Gastrocnemius medialis (tissue), 4 donors: ENCODE measurements around the gene THADA. TPM values are rescaled to one million over a fixed set of nuclear protein-coding genes. Genes with fewer than 3 reads are reported as not detected.

Source experiments
- ATAC-seq, 2 donors: fragments of 150-250 bp; one replicate each; pipeline ENCODE4 v1.9.1; 2016
- DNase-seq, 2 donors: peaks; one replicate each; pipeline ENCODE4 v3.0.0-alpha.2; 2019
- H3K27ac ChIP-seq, 4 donors: fragments of 200-600 bp; sonication (generic); 1 replicate in 1 of 4; 2 replicates in 3 of 4; pipeline ENCODE4 v1.5.1; 2016 to 2018; ENCODE audit warnings: mild to moderate bottlenecking in 2 of 4, moderate library complexity in 1 of 4
- H3K27me3 ChIP-seq, 3 donors: fragments of 200-600 bp; sonication (generic) in 2 of 3; 1 replicate in 1 of 3; 2 replicates in 2 of 3; pipeline versions ENCODE4 v1.5.1 to v1.6.0; 2016 to 2019; ENCODE audit warnings: mild to moderate bottlenecking in 1 of 3, moderate library complexity in 1 of 3
- H3K36me3 ChIP-seq, 2 donors: fragments of 200-600 bp; sonication (generic) in 1 of 2; one replicate each; pipeline ENCODE4 v1.5.1; 2017 to 2018
- H3K4me1 ChIP-seq, 2 donors: fragments of 200-600 bp; sonication (generic) in 1 of 2; one replicate each; pipeline ENCODE4 v1.5.1; 2016 to 2017; ENCODE audit warnings: mild to moderate bottlenecking in 2 of 2
- H3K4me3 ChIP-seq, 4 donors: fragments of 200-600 bp; sonication (generic) in 3 of 4; 1 replicate in 1 of 4; 2 replicates in 3 of 4; pipeline ENCODE4 v1.5.1; 2016 to 2019; ENCODE audit warnings: mild to moderate bottlenecking in 2 of 4
- H3K9me3 ChIP-seq, 3 donors: fragments of 200-600 bp; sonication (generic) in 2 of 3; 1 replicate in 1 of 3; 2 replicates in 2 of 3; pipeline ENCODE4 v1.5.1; 2016 to 2019
- CTCF ChIP-seq, 5 experiments: fragments of 450-650 bp in 3 of 5; fragments of 200-600 bp in 2 of 5; sonication (generic) in 2 of 5; IDR thresholded peaks in 4 of 5; conservative IDR thresholded peaks in 1 of 5; 1 replicate in 4 of 5; 2 replicates in 1 of 5; pipeline ENCODE4 v1.5.1; 2016 to 2019; ENCODE audit warnings: antibody characterized with exemption in 5 of 5, mild to moderate bottlenecking in 3 of 5, moderate library complexity in 3 of 5
- POLR2A ChIP-seq, 2 donors: fragments of 450-650 bp; IDR thresholded peaks; one replicate each; pipeline ENCODE4 v1.6.1; 2017; ENCODE audit warnings: antibody characterized with exemption in 2 of 2, mild to moderate bottlenecking in 2 of 2, moderate library complexity in 2 of 2
- in situ Hi-C, 4 donors: fragments of 200-750 bp; cut with MboI; loops; one replicate each; pipeline versions ENCODE4 v1.15.0 to v1.8.0; 2017; ENCODE audit warnings: low sequenced_read_pairs in 4 of 4
- intact Hi-C: fragments of 100-400 bp; cut with DNase I; formaldehyde crosslinking; loops from one replicate; pipeline ENCODE4 v1.15.1; 2023; ENCODE audit warnings: low total_unique reads
- total RNA-seq, 4 donors: library from RNA; depleted of rRNA; stranded (reverse); fragments of >200 nt; gene quantifications; one replicate each; pipeline versions ENCODE4 v1.1.0 to v1.2.3, GENCODE V29; 2016

Gene THADA
- total RNA-seq, 4 donors from 2014 or later: 13.6 to 19.0 (median 16.2) TPM

- Histone ChIP-seq H3K4me1 (no peaks in the 10 kb centered on the region), H3K4me3 (no peak overlapping the region), H3K9me3 (no peaks in the 10 kb centered on the region), H3K27ac (no peak overlapping the region), H3K36me3 (no peaks in the 10 kb centered on the region), H3K27me3 (no peaks in the 10 kb centered on the region)
- ATAC-seq (no peak), DNase-seq (no peak)
- intact Hi-C loops: no loop called here
- in situ Hi-C loops: no loop called here
- TF ChIP-seq CTCF (IDR thresholded peaks at IDR 0.05 in 4 of 5, conservative IDR thresholded peaks at IDR 0.05 in 1 of 5) (no peak), POLR2A (IDR thresholded peaks at IDR 0.05) (no peak)
These were observed 393.5 kb downstream of the THADA start for GRCh38 chr2:43202289-43202688.

GRCh38 chr2:43201497-43201896, 394.3 kb downstream of the THADA start:
- in situ Hi-C loops (no loop called here), intact Hi-C loops (no loop called here)
- no peak for ATAC-seq
- DNase-seq: no peak
- Histone ChIP-seq H3K4me3 (no peak overlapping the region), H3K4me1 (no peaks in the 10 kb centered on the region), H3K27ac (no peak overlapping the region), H3K9me3 (no peaks in the 10 kb centered on the region), H3K36me3 (no peaks in the 10 kb centered on the region), H3K27me3 (no peaks in the 10 kb centered on the region)
- TF ChIP-seq CTCF (IDR thresholded peaks at IDR 0.05 in 4 of 5, conservative IDR thresholded peaks at IDR 0.05 in 1 of 5) (no peak), POLR2A (IDR thresholded peaks at IDR 0.05) (no peak)

GRCh38 chr2:43201016-43201415, 394.8 kb downstream of the THADA start:
- H3K36me3 ChIP-seq: no peaks in the 10 kb centered on the region
- no peaks in the 10 kb centered on the region for H3K27me3 ChIP-seq
- no peaks in the 10 kb centered on the region for H3K9me3 ChIP-seq
- H3K4me3 ChIP-seq: no peak overlapping the region
- H3K27ac ChIP-seq: no peak overlapping the region
- no peak for TF ChIP-seq CTCF (IDR thresholded peaks at IDR 0.05 in 4 of 5, conservative IDR thresholded peaks at IDR 0.05 in 1 of 5)
- TF ChIP-seq POLR2A (IDR thresholded peaks at IDR 0.05): no peak
- DNase-seq: no peak
- ATAC-seq: no peak
- no peaks in the 10 kb centered on the region for H3K4me1 ChIP-seq
- intact Hi-C loops (no loop called here), in situ Hi-C loops (no loop called here)

GRCh38 chr2:43199492-43200488, 396.0 kb downstream of the THADA start:
- Histone ChIP-seq H3K36me3 (no peaks in the 10 kb centered on the region), H3K9me3 (no peaks in the 10 kb centered on the region), H3K4me1 (no peaks in the 10 kb centered on the region), H3K4me3 (no peak overlapping the region), H3K27ac (no peak overlapping the region), H3K27me3 (no peaks in the 10 kb centered on the region)
- DNase-seq (no peak), ATAC-seq (no peak)
- TF ChIP-seq POLR2A (IDR thresholded peaks at IDR 0.05) (no peak), CTCF (IDR thresholded peaks at IDR 0.05 in 4 of 5, conservative IDR thresholded peaks at IDR 0.05 in 1 of 5) (no peak)
- intact Hi-C loops: no loop called here
- in situ Hi-C loops: no loop called here
